Measurements from ENCODE around the gene ANXA8L1.
"Not testable (repeated sequence)": the region's sequence is repeated elsewhere in the genome, so short reads cannot be mapped to it uniquely, and the experiment has no call there.

The ANXA8L1 gene

DNA sequence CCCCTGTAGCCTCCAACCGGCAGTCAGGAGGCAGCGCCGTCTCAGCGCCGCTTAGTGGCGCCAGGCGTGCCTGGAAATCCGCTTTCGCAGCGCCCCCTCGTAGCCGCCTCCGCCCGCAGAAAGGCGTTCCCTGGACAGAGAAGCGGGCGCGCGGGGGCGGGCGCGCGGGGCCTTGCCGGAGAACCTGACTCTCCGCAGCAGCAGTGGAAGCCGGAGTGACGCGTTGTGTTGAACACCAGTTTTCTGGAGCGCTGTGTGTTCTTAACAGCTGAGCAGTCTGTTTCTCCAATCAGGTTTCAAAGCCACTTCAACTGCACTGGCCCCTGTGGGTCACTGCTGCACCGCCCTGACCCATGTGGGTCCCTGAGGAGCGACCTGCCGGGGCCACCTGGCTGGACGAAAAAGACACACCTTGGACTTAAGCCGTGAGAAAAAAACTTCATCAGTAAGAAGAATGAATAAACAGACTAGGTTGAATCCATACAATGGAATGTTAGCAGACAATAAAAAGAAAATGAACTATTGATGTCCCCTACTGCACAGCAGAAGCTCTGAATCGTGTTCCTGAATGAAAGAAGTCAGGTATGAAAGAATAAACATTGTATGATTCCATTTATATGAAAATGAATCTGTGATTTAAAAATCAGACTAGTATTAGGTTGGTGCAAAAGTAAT, 22.8 kb downstream of the ANXA8L1 start:
- not testable (repeated sequence) for DNase-seq

DNA sequence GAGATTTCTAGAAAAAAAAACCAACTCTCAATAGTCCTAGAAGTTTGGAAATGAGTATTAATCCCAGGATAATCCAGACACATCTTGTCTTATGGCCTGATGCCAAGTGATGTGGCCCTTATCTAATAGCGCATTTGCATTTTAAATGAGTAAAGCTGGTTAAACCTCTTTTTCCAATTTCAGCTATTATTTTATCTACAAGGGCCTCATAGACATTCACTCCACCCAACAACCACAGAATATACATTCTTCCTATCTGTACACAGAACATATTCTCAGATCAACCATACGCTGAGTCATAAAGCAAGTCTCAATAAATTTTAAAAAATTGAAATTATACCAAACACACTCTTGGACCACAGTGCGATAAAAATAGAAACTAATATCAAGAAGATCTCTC, 34.0 kb downstream of the ANXA8L1 start:
- DNase-seq = not testable (repeated sequence)

GRCh38 chr10:46411123-46411522, 35.5 kb downstream of the ANXA8L1 start:
- DNase-seq = not testable (repeated sequence)

GRCh38 chr10:46412665-46413064, 37.1 kb downstream of the ANXA8L1 start:
- DNase-seq = not testable (repeated sequence)

DNA sequence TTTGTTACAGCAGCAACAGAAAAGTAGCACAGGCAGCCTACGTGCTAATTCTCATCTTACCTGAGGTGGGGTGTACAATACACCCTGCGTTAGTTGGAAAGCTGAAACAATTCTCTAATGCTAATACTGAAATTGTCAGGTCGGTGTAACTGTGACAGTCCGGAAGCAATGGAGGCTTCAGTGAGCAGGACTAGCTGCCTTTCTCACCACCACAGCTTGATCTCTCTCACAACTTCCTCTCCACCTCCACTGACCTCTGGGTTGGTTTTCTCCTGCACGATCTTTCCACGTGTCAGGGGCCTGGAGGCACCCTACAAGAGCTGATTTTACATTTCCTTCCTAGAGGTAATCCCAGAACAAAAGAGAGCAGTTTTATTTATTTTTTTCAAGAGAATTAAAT, 39.7 kb downstream of the ANXA8L1 start:
- DNase-seq = not testable (repeated sequence)

DNA sequence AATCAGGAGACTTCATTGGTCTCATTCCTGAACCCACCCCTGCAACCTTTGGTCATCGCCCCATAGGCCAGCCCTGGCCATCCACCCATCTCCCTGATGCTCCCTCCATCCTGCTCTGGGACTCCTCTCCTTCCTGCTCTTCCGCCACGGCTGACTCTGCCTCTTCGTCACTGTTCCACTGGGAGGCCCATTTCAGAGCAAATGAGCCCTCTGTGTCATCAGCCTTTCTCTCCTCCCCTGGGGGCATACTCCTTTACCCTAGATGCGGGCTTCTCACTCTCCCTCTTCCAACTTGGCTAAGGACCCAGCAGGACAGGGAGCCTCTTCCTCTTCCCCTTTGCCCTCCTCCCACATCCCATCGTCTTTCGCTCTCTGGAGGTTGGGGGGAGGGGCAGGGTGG, 42.7 kb downstream of the ANXA8L1 start:
- not testable (repeated sequence) for DNase-seq

- DNase-seq = not testable (repeated sequence)
These were observed 44.2 kb downstream of the ANXA8L1 start for GRCh38 chr10:46419570-46420379.

DNA sequence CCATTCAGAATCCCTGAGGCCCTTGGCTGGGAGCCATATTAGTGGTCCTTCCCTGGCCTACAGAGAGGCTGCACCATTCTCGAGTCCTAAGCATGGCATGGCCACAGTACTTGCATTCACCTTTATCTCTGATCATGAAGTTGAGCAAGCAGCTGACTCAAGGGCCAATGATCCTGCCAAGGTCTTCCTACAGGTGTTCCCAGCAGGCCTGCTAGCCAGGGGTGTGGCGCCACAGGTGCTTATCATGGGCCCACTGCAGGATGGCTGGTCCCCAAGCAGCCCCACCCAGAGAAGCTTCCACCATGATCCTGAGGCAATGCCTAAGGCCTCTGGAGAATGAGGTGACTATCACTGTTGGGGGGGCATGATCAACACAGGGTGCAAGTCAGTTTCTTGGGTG, 48.0 kb downstream of the ANXA8L1 start:
- not testable (repeated sequence) for DNase-seq

DNA sequence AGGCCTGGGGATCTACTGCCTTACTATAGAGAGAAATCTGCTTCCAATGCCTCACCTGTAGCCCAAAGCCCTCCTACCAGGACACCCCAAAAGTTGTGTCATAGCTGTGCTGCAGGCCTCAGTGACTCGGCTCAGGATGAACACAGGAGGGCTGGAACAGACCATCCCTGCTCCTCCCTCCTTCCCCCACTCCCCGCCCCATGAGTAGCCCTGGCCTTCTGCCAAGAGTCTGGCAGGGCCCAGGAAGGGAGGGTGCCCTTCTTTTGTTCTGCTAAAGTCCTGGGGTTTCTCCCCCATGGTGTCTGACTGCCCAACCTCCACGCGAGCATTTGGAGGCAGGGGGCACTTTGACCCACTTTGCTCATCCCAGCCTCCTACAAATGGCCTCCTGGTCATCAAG, 65.4 kb downstream of the ANXA8L1 start:
- DNase-seq = not testable (repeated sequence)
